Panc1 (cell line): Measurements from ENCODE around the gene MICAL2. TPM values are rescaled to one million over a fixed set of nuclear protein-coding genes. Genes with fewer than 3 reads are reported as not detected.

Experiments used
- ATAC-seq: fragments of 200-7000 bp; cut with Tn5 transposase; 2 replicates; pipeline ENCODE4 v1.9.1; 2020; ENCODE audit warnings: mild to moderate bottlenecking, moderate library complexity
- BruUV-seq: library from RNA; stranded (reverse); fragments of 400-500 nt; replicated peaks from 2 replicates; lab custom pipeline; 2021; lab: Mats Ljungman, UMichigan
- CTCF ChIA-PET: fragments of 300-600 bp; sonication (Branson Sonifier 250); formaldehyde crosslinking; loops from one replicate; lab custom pipeline; 2022; ENCODE audit warnings: antibody characterized with exemption; lab: Charles Lee
- POLR2A ChIA-PET: fragments of 300-600 bp; sonication (Branson Sonifier 250); formaldehyde crosslinking; loops from one replicate; lab custom pipeline; 2022; ENCODE audit warnings: antibody characterized with exemption; lab: Charles Lee
- DNase-seq: peaks from one replicate; pipeline ENCODE4 v3.0.0-alpha.2; 2010; ENCODE audit warnings: low read depth, low spot score
- H3K27ac ChIP-seq: 2 replicates; pipeline ENCODE4 v1.5.1; 2011; ENCODE audit warnings: mild to moderate bottlenecking, low read length, inconsistent platforms
- H3K27me3 ChIP-seq: fragments of 200-500 bp; sonication (Bioruptor generic); 2 replicates; pipeline ENCODE4 v1.6.0; 2014; ENCODE audit warnings: low read length, inconsistent platforms; ENCODE audit not compliant: control insufficient read depth, insufficient read depth
- H3K36me3 ChIP-seq: fragments of 200-500 bp; sonication (Bioruptor generic); 2 replicates; pipeline ENCODE4 v1.5.1; 2014; ENCODE audit warnings: inconsistent platforms, mild to moderate bottlenecking, low read length, moderate library complexity; ENCODE audit not compliant: control insufficient read depth, insufficient read depth
- H3K4me1 ChIP-seq: 2 replicates; pipeline ENCODE4 v1.5.1; 2011; ENCODE audit warnings: inconsistent platforms, mild to moderate bottlenecking, low read length, moderate library complexity; ENCODE audit not compliant: control insufficient read depth, insufficient read depth
- H3K4me3 ChIP-seq, 2 experiments: 2 replicates each; pipeline ENCODE4 v1.5.1; 2011 to 2012; ENCODE audit warnings: low read depth in 2 of 2, low read length in 2 of 2, mild to moderate bottlenecking in 2 of 2, inconsistent platforms in 1 of 2, moderate library complexity in 1 of 2
- H3K9me3 ChIP-seq: fragments of 200-500 bp; sonication (Bioruptor generic); 2 replicates; pipeline ENCODE4 v1.5.1; 2014; ENCODE audit warnings: low read depth, mild to moderate bottlenecking, inconsistent platforms, low read length, moderate library complexity; ENCODE audit not compliant: control insufficient read depth, insufficient read depth
- POLR2AphosphoS5 ChIP-seq: IDR thresholded peaks from 2 replicates; pipeline ENCODE4 v1.6.1; 2012; ENCODE audit warnings: mild to moderate bottlenecking, low read depth, low read length, moderate library complexity
- SIN3A ChIP-seq: IDR thresholded peaks from 2 replicates; pipeline ENCODE4 v1.6.1; 2012; ENCODE audit warnings: low read depth, mild to moderate bottlenecking, low read length, moderate library complexity, borderline replicate concordance; ENCODE audit not compliant: insufficient read depth
- TCF7L2 ChIP-seq: IDR thresholded peaks from 2 replicates; pipeline ENCODE4 v1.6.1; 2011; ENCODE audit warnings: mild to moderate bottlenecking, low read depth, low read length, inconsistent platforms
- in situ Hi-C: cut with HindIII; loops from 2 replicates; pipeline ENCODE4 v1.10.0; 2016; ENCODE audit warnings: low sequenced_read_pairs, low pct_unique_long_range_greater_than_20kb
- intact Hi-C: fragments of 100-400 bp; cut with micrococcal nuclease; formaldehyde crosslinking; loops from one replicate; pipeline ENCODE4 v1.10.0; 2022; ENCODE audit not compliant: unreplicated experiment
- total RNA-seq: library from RNA; stranded (reverse); gene quantifications from one replicate; pipeline ENCODE4 v1.2.1, GENCODE V29; 2021; ENCODE audit not compliant: unreplicated experiment
- TF ChIP-seq, protein P1 (sequence below): fragments of 450-650 bp; IDR thresholded peaks from 2 replicates; pipeline ENCODE4 v1.5.1; 2017; ENCODE audit warnings: mild to moderate bottlenecking
- TF ChIP-seq, protein P2 (sequence below), 2 experiments: IDR thresholded peaks; 2 replicates each; pipeline ENCODE4 v1.6.1; 2011 to 2012; ENCODE audit warnings: low read depth in 2 of 2, control low read depth in 1 of 2, low read length in 1 of 2, mild to moderate bottlenecking in 1 of 2, moderate library complexity in 1 of 2; ENCODE audit not compliant: insufficient read depth in 1 of 2

The MICAL2 gene
- total RNA-seq, 1 experiment from 2014 or later, result 199 TPM

DNA sequence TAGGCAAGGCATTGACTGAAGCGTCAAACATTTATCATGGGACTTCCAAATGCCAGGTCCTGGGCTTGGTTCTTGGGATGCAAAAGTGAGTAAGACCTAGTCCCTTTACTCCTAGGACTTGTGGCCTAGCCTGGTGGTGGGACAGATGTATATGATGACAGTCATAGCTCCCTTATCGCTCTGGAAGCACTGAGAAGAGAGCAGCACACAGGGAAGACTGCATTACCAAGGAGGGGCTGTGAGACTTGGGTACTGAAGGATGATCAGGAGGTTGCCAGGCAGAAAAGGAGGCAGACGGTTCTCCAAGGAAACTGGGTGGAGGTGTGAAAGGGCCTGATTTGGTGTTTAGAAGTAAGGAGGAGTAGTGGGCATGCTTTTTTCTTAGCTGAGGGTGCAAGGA is 32.5 kb downstream of the MICAL2 start:
- no peak for DNase-seq
- CTCF ChIA-PET, result no interaction called here
- peak overlapping the region; percentile 35 for H3K27ac ChIP-seq
- H3K4me1 ChIP-seq, result peaks cover 27% of the 10 kb centered on the region
- H3K4me3 ChIP-seq, result no peak overlapping the region
- no peaks in the 10 kb centered on the region for H3K9me3 ChIP-seq
- no peak for TF ChIP-seq SIN3A
- no TSS peak for BruUV-seq
- POLR2A ChIA-PET, result no interaction called here
- no peak for ATAC-seq
- in situ Hi-C loops, result no loop called here
- H3K36me3 ChIP-seq, result no peaks in the 10 kb centered on the region
- no peaks in the 10 kb centered on the region for H3K27me3 ChIP-seq
- intact Hi-C loops, result no loop called here

DNA sequence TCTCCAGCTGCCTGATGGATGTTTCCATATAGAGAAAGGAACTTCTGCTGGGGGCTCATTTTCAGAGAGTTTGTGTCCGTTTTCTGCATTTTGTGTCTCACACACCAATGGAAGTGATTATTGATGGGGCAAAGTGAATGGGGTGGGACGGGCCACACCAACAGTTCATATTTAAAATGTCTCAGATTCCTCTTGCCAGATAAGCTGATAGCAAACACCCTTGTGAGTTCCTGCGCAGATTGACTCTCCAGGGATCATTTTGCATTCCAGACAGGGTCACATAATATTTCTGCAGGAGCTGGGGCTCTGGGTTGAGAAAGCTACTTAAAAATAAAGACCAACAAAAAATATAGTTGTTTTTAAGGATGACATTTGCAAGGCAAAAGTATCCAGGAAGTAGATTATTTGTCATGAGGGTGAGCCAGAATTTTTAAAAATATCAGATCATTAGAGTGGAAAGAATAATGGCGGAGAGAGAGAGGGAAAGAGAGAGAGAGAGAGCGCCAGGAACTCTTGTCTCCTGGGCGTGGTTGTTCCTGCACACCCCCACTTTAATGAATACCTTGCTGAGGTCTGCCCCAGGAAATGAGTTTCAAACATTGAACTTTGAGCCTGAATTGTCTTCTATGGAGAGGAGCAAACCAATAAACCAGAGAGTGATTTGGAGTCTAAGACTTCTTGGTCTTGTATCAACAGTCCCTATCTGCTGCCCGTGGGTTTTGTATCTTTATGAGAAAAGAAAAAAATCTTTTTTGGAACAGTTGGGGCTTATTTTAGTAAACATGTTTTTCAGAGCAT is 33.3 kb downstream of the MICAL2 start:
- TF ChIP-seq SIN3A (no peak), TCF7L2 (no peak), POLR2AphosphoS5 (no peak)
- TF ChIP-seq, protein P1, sequence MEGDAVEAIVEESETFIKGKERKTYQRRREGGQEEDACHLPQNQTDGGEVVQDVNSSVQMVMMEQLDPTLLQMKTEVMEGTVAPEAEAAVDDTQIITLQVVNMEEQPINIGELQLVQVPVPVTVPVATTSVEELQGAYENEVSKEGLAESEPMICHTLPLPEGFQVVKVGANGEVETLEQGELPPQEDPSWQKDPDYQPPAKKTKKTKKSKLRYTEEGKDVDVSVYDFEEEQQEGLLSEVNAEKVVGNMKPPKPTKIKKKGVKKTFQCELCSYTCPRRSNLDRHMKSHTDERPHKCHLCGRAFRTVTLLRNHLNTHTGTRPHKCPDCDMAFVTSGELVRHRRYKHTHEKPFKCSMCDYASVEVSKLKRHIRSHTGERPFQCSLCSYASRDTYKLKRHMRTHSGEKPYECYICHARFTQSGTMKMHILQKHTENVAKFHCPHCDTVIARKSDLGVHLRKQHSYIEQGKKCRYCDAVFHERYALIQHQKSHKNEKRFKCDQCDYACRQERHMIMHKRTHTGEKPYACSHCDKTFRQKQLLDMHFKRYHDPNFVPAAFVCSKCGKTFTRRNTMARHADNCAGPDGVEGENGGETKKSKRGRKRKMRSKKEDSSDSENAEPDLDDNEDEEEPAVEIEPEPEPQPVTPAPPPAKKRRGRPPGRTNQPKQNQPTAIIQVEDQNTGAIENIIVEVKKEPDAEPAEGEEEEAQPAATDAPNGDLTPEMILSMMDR, result no peak
- TF ChIP-seq, protein P2, sequence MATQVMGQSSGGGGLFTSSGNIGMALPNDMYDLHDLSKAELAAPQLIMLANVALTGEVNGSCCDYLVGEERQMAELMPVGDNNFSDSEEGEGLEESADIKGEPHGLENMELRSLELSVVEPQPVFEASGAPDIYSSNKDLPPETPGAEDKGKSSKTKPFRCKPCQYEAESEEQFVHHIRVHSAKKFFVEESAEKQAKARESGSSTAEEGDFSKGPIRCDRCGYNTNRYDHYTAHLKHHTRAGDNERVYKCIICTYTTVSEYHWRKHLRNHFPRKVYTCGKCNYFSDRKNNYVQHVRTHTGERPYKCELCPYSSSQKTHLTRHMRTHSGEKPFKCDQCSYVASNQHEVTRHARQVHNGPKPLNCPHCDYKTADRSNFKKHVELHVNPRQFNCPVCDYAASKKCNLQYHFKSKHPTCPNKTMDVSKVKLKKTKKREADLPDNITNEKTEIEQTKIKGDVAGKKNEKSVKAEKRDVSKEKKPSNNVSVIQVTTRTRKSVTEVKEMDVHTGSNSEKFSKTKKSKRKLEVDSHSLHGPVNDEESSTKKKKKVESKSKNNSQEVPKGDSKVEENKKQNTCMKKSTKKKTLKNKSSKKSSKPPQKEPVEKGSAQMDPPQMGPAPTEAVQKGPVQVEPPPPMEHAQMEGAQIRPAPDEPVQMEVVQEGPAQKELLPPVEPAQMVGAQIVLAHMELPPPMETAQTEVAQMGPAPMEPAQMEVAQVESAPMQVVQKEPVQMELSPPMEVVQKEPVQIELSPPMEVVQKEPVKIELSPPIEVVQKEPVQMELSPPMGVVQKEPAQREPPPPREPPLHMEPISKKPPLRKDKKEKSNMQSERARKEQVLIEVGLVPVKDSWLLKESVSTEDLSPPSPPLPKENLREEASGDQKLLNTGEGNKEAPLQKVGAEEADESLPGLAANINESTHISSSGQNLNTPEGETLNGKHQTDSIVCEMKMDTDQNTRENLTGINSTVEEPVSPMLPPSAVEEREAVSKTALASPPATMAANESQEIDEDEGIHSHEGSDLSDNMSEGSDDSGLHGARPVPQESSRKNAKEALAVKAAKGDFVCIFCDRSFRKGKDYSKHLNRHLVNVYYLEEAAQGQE (IDR thresholded peaks at IDR 0.05; ENCODE audit: insufficient read depth in 1 of 2, low read depth in 2 of 2, low read length in 1 of 2), result no peak
- ChIA-PET CTCF (no interaction called here), POLR2A (no interaction called here)
- in situ Hi-C loops, result no loop called here
- H3K4me1 ChIP-seq, result peaks cover 25% of the 10 kb centered on the region
- DNase-seq (no peak), ATAC-seq (no peak)
- intact Hi-C loops, result no loop called here
- H3K27ac ChIP-seq, result peak overlapping the region; percentile 35
- no peaks in the 10 kb centered on the region for H3K36me3 ChIP-seq
- H3K9me3 ChIP-seq, result no peaks in the 10 kb centered on the region
- H3K27me3 ChIP-seq, result no peaks in the 10 kb centered on the region
- H3K4me3 ChIP-seq, result no peak overlapping the region
- BruUV-seq, result TSS peak; percentile 2
